OCI-LY1 (cell line): ENCODE results near the gene ELOVL1.
"Not testable (repeated sequence)": the region's sequence is repeated elsewhere in the genome, so short reads cannot be mapped to it uniquely, and the experiment has no call there.

ENCODE experiments used
- H2AFZ ChIP-seq: fragments of 200-600 bp; sonication (generic), shearing (Covaris generic); 2 replicates; pipeline ENCODE4 v1.6.0; 2014; ENCODE audit warnings: antibody characterized with exemption, mild to moderate bottlenecking, low read length
- H3F3A ChIP-seq: fragments of 200-600 bp; sonication (generic), shearing (Covaris generic); 2 replicates; pipeline ENCODE4 v1.6.0; 2014; ENCODE audit warnings: mild to moderate bottlenecking, antibody characterized with exemption, low read length, moderate library complexity; ENCODE audit not compliant: insufficient read depth
- H3K27ac ChIP-seq: fragments of 200-600 bp; sonication (generic); 2 replicates; pipeline ENCODE4 v1.5.1; 2014; ENCODE audit warnings: low read length, mixed run types, mild to moderate bottlenecking, low read depth; ENCODE audit not compliant: poor library complexity, severe bottlenecking
- H3K27me3 ChIP-seq: fragments of 200-600 bp; sonication (generic); 2 replicates; pipeline ENCODE4 v1.6.0; 2014; ENCODE audit warnings: antibody characterized with exemption, mild to moderate bottlenecking, low read length, moderate library complexity; ENCODE audit not compliant: insufficient read depth
- H3K36me3 ChIP-seq: fragments of 200-600 bp; sonication (generic); 2 replicates; pipeline ENCODE4 v1.6.1; 2014; ENCODE audit warnings: mild to moderate bottlenecking, antibody characterized with exemption, low read length, moderate library complexity, mixed read lengths; ENCODE audit not compliant: insufficient read depth
- H3K4me1 ChIP-seq: fragments of 200-600 bp; sonication (generic); 2 replicates; pipeline ENCODE4 v1.5.1; 2014; ENCODE audit warnings: mild to moderate bottlenecking, low read length, moderate library complexity; ENCODE audit not compliant: insufficient read depth, severe bottlenecking
- H3K4me2 ChIP-seq: fragments of 200-600 bp; sonication (generic), shearing (Covaris generic); 2 replicates; pipeline ENCODE4 v1.6.1; 2014; ENCODE audit warnings: low read length
- H3K4me3 ChIP-seq: fragments of 200-600 bp; sonication (generic); 2 replicates; pipeline ENCODE4 v1.5.1; 2014; ENCODE audit warnings: low read length, low read depth, mild to moderate bottlenecking, mixed read lengths; ENCODE audit not compliant: poor library complexity, severe bottlenecking
- H3K79me2 ChIP-seq: fragments of 200-600 bp; shearing (Covaris generic); 2 replicates; pipeline ENCODE4 v1.6.1; 2016; ENCODE audit warnings: mixed run types, low read length, mixed read lengths; ENCODE audit not compliant: insufficient read depth
- H3K9ac ChIP-seq: fragments of 200-600 bp; sonication (generic), shearing (Covaris generic); 2 replicates; pipeline ENCODE4 v1.6.1; 2014; ENCODE audit warnings: mild to moderate bottlenecking, low read length, mixed read lengths
- H3K9me2 ChIP-seq: fragments of 200-600 bp; sonication (generic), shearing (Covaris generic); 2 replicates; pipeline ENCODE4 v1.6.1; 2014; ENCODE audit warnings: low read depth, mild to moderate bottlenecking, low read length, mixed read lengths
- H3K9me3 ChIP-seq: fragments of 200-600 bp; shearing (Covaris generic); 2 replicates; pipeline ENCODE4 v1.6.1; 2014; ENCODE audit warnings: low read length, mixed read lengths
- H4K20me1 ChIP-seq: fragments of 200-600 bp; sonication (generic), shearing (Covaris generic); 2 replicates; pipeline ENCODE4 v1.6.0; 2016; ENCODE audit warnings: mild to moderate bottlenecking, low read length; ENCODE audit not compliant: insufficient read depth
- EZH2 ChIP-seq: fragments of 200-600 bp; sonication (generic), shearing (Covaris generic); IDR thresholded peaks from 2 replicates; pipeline ENCODE4 v1.8.0; 2017; ENCODE audit warnings: borderline replicate concordance, mixed run types, mild to moderate bottlenecking, antibody characterized with exemption, low read length, moderate library complexity, mixed read lengths
- TF ChIP-seq, protein P1 (sequence below): fragments of 200-600 bp; sonication (generic), shearing (Covaris generic); IDR thresholded peaks from 2 replicates; pipeline ENCODE4 v1.5.1; 2017; ENCODE audit warnings: mild to moderate bottlenecking, antibody characterized with exemption, low read length, moderate library complexity, mixed read lengths

The ELOVL1 gene

DNA sequence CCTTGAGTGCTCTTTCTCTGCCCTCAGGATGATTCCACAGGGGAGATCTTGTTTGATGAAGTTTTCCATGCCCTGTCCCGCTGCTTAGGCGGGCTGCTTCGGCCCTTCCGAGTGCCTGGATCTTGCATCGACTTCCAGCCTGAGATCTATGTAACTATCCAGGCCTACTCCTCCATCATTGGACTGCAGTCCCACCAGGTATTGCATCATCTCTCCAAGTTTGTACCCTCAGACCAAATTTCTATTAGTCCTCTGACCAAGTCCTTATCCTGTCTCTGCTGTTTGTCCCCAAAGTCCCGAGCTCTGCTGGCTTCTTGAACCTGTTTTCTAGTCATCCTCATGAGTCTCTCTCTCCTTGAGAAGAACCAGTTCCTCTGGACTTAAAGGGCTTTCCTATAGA is 36.5 kb upstream of the ELOVL1 start:
- peaks cover 45% of the 10 kb centered on the region for H3K36me3 ChIP-seq

GRCh38 chr1:43402089-43402865 is 34.5 kb upstream of the ELOVL1 start:
- Histone ChIP-seq H4K20me1 (no peaks in the 10 kb centered on the region), H3K36me3 (peaks cover 35% of the 10 kb centered on the region), H3K9ac (no peak overlapping the region), H3K4me1 (no peaks in the 10 kb centered on the region), H3K79me2 (no peaks in the 10 kb centered on the region), H2AFZ (no peak overlapping the region), H3K4me2 (no peak overlapping the region), H3K27me3 (no peaks in the 10 kb centered on the region), H3K27ac (no peak overlapping the region), H3K9me2 (no peaks in the 10 kb centered on the region), H3F3A (no peaks in the 10 kb centered on the region), H3K4me3 (no peak overlapping the region), H3K9me3 (no peaks in the 10 kb centered on the region)
- no peak for TF ChIP-seq EZH2
- TF ChIP-seq, protein P1, sequence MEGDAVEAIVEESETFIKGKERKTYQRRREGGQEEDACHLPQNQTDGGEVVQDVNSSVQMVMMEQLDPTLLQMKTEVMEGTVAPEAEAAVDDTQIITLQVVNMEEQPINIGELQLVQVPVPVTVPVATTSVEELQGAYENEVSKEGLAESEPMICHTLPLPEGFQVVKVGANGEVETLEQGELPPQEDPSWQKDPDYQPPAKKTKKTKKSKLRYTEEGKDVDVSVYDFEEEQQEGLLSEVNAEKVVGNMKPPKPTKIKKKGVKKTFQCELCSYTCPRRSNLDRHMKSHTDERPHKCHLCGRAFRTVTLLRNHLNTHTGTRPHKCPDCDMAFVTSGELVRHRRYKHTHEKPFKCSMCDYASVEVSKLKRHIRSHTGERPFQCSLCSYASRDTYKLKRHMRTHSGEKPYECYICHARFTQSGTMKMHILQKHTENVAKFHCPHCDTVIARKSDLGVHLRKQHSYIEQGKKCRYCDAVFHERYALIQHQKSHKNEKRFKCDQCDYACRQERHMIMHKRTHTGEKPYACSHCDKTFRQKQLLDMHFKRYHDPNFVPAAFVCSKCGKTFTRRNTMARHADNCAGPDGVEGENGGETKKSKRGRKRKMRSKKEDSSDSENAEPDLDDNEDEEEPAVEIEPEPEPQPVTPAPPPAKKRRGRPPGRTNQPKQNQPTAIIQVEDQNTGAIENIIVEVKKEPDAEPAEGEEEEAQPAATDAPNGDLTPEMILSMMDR: no peak

More for the DNA sequence above, 36.5 kb upstream of the ELOVL1 start:
- Histone ChIP-seq H3K9me3 (no peaks in the 10 kb centered on the region), H4K20me1 (no peaks in the 10 kb centered on the region), H3K79me2 (no peaks in the 10 kb centered on the region), H3K4me1 (no peaks in the 10 kb centered on the region), H3K9me2 (no peaks in the 10 kb centered on the region), H3K4me3 (no peak overlapping the region), H3K27me3 (no peaks in the 10 kb centered on the region), H2AFZ (no peak overlapping the region), H3F3A (no peaks in the 10 kb centered on the region), H3K27ac (no peak overlapping the region), H3K9ac (no peak overlapping the region), H3K4me2 (no peak overlapping the region)
- TF ChIP-seq, protein P1: no peak
- TF ChIP-seq EZH2: no peak

DNA sequence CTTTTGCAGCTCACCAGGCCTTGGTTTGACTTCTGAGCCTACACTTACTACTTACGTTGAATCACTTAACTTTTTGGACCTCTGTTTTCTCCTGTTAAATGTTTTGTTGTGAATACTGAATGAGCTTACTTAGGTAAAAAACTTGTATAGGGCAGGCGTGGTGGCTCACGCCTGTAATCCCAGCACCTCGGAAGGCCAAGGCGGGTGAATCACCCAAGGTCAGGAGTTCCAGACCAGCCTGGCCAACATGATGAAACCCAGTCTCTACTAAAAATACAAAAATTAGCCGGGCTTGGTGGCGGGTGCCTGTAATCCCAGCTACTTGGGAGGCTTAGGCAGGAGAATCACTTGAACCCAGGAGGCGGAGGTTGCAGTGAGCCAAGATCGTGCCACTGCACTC is 32.6 kb upstream of the ELOVL1 start:
- H3K79me2 ChIP-seq, H3K4me3 ChIP-seq, H2AFZ ChIP-seq, H3K4me2 ChIP-seq, H3K4me1 ChIP-seq, H3K27ac ChIP-seq, H3K9me2 ChIP-seq, H3K9ac ChIP-seq, H3F3A ChIP-seq, H4K20me1 ChIP-seq, H3K9me3 ChIP-seq, H3K27me3 ChIP-seq: not testable (repeated sequence)
- peaks cover 20% of the 10 kb centered on the region for H3K36me3 ChIP-seq

DNA sequence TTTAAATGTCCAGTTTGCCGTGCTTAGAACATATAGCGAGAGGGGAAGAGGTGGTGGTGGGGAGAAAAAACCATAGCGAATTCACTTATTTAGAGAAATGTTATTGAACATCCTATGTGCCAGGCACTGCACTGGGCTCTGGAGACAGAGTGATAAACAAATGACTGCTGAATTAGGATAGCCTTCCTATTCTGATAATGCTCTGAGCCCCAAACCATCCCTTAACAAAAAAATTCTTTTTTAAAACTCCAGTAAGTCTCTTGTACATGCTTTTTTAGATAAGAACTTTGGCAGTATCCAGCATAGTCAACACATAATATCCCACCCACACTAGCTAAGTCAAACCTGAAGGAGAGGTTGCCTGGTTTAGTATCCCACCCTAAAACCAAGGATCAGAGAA is 30.4 kb upstream of the ELOVL1 start:
- TF ChIP-seq, protein P1: no peak
- no peak for TF ChIP-seq EZH2
- H4K20me1 ChIP-seq: no peaks in the 10 kb centered on the region

More for the DNA sequence above, 30.4 kb upstream of the ELOVL1 start:
- Histone ChIP-seq H3K36me3 (peaks cover 2% of the 10 kb centered on the region; the same call in 1 of the 2 replicates), H3K27ac (no peak overlapping the region), H3K4me1 (no peaks in the 10 kb centered on the region), H2AFZ (no peak overlapping the region), H3K9ac (no peak overlapping the region), H3K4me3 (no peak overlapping the region), H3K27me3 (no peaks in the 10 kb centered on the region), H3F3A (no peaks in the 10 kb centered on the region), H3K4me2 (no peak overlapping the region), H3K79me2 (no peaks in the 10 kb centered on the region), H3K9me2 (no peaks in the 10 kb centered on the region), H3K9me3 (no peaks in the 10 kb centered on the region)
